HEK293 (cell line): Measurements from ENCODE around the gene ABCE1.

Source experiments
- CTCF ChIA-PET: fragments of 350-600 bp; formaldehyde crosslinking; extraction: SDS; loops from one replicate; lab custom pipeline; 2021; ENCODE audit warnings: antibody characterized with exemption; lab: Yijun Ruan, JAX
- POLR2A ChIA-PET: fragments of 300-600 bp; formaldehyde crosslinking; extraction: SDS; loops from one replicate; lab custom pipeline; 2020; ENCODE audit warnings: antibody characterized with exemption, inconsistent platforms; lab: Yijun Ruan, JAX
- H3K27ac ChIP-seq: fragments of 200-500 bp; sonication (Bioruptor generic); 2 replicates; pipeline ENCODE4 v1.5.1; 2014; ENCODE audit warnings: low read depth, low read length, control low read depth, inconsistent platforms; ENCODE audit errors: extremely low read depth
- H3K36me3 ChIP-seq, 2 experiments: fragments of 200-500 bp in 1 of 2; sonication (Bioruptor generic) in 1 of 2; 1 replicate in 1 of 2; 2 replicates in 1 of 2; pipeline ENCODE4 v1.5.1; 2014 to 2017; ENCODE audit warnings: inconsistent platforms in 2 of 2, low read length in 2 of 2; ENCODE audit not compliant: control insufficient read depth in 2 of 2, insufficient read depth in 1 of 2
- H3K4me1 ChIP-seq: fragments of 200-500 bp; sonication (Bioruptor generic); 2 replicates; pipeline ENCODE4 v1.5.1; 2014; ENCODE audit warnings: mild to moderate bottlenecking, low read length, inconsistent platforms; ENCODE audit not compliant: control insufficient read depth, insufficient read depth
- H3K4me3 ChIP-seq: 2 replicates; pipeline ENCODE4 v1.5.1; 2011; ENCODE audit warnings: low read depth, mild to moderate bottlenecking, control low read depth, low read length, moderate library complexity
- H3K9me3 ChIP-seq: fragments of 200-500 bp; sonication (Bioruptor generic); 2 replicates; pipeline ENCODE4 v1.5.1; 2014; ENCODE audit warnings: low read depth, low read length, inconsistent platforms; ENCODE audit not compliant: control insufficient read depth, insufficient read depth
- BCL11A ChIP-seq: fragments of 450-650 bp; formaldehyde crosslinking; IDR thresholded peaks from 2 replicates; pipeline ENCODE4 v1.5.1; 2016; ENCODE audit warnings: low read depth, missing biosample characterization, missing genetic modification characterization
- GLI4 ChIP-seq: fragments of 450-650 bp; formaldehyde crosslinking; IDR thresholded peaks from 2 replicates; pipeline ENCODE4 v1.5.1; 2016; ENCODE audit warnings: missing biosample characterization, missing genetic modification characterization
- IKZF3 ChIP-seq: fragments of 450-650 bp; IDR thresholded peaks from 2 replicates; pipeline ENCODE4 v1.5.0; 2018; ENCODE audit warnings: missing biosample characterization, mild to moderate bottlenecking, missing genetic modification characterization, moderate library complexity
- KLF1 ChIP-seq: fragments of 450-650 bp; formaldehyde crosslinking; IDR thresholded peaks from 2 replicates; pipeline ENCODE4 v1.5.1; 2016; ENCODE audit warnings: missing biosample characterization, missing genetic modification characterization
- PRDM2 ChIP-seq: fragments of 450-650 bp; formaldehyde crosslinking; IDR thresholded peaks from 2 replicates; pipeline ENCODE4 v1.5.1; 2016; ENCODE audit warnings: missing biosample characterization, missing genetic modification characterization, borderline replicate concordance
- TRIM28 ChIP-seq: IDR thresholded peaks from 2 replicates; pipeline ENCODE4 v1.6.1; 2011; ENCODE audit warnings: low read length, control low read depth, borderline replicate concordance
- ZBTB17 ChIP-seq: fragments of 450-650 bp; formaldehyde crosslinking; IDR thresholded peaks from 2 replicates; pipeline ENCODE4 v1.5.1; 2016; ENCODE audit warnings: missing biosample characterization, missing genetic modification characterization
- ZNF10 ChIP-seq: fragments of 450-650 bp; formaldehyde crosslinking; IDR thresholded peaks from 2 replicates; pipeline ENCODE4 v1.5.1; 2017; ENCODE audit warnings: missing biosample characterization, missing genetic modification characterization
- ZNF26 ChIP-seq: fragments of 450-650 bp; formaldehyde crosslinking; IDR thresholded peaks from 2 replicates; pipeline ENCODE4 v1.5.1; 2016; ENCODE audit warnings: missing biosample characterization, missing genetic modification characterization
- ZNF274 ChIP-seq, 2 experiments: fragments of 200-500 bp in 1 of 2; fragments of 450-650 bp in 1 of 2; sonication (Bioruptor generic) in 1 of 2; formaldehyde crosslinking in 1 of 2; IDR thresholded peaks; 2 replicates each; pipeline versions ENCODE4 v1.5.1 to v1.6.1; 2014 to 2016; ENCODE audit warnings: borderline replicate concordance in 1 of 2, inconsistent platforms in 1 of 2, low read length in 1 of 2, missing biosample characterization in 1 of 2, missing genetic modification characterization in 1 of 2
- ZNF518A ChIP-seq: fragments of 450-650 bp; formaldehyde crosslinking; conservative IDR thresholded peaks from 2 replicates; pipeline ENCODE4 v1.5.1; 2016; ENCODE audit warnings: low read depth, missing biosample characterization, missing genetic modification characterization
- ZNF549 ChIP-seq: fragments of 450-650 bp; IDR thresholded peaks from 2 replicates; pipeline ENCODE4 v1.5.1; 2018; ENCODE audit warnings: missing biosample characterization, missing genetic modification characterization, mild to moderate bottlenecking, inconsistent platforms, moderate library complexity
- ZNF626 ChIP-seq: fragments of 450-650 bp; sonication (Bioruptor Pico); formaldehyde crosslinking; IDR thresholded peaks from 2 replicates; pipeline ENCODE4 v1.5.1; 2018; ENCODE audit warnings: missing biosample characterization, missing genetic modification characterization, inconsistent platforms
- ZNF747 ChIP-seq: fragments of 450-650 bp; formaldehyde crosslinking; IDR thresholded peaks from 2 replicates; pipeline ENCODE4 v1.5.1; 2016; ENCODE audit warnings: missing biosample characterization, missing genetic modification characterization
- ZNF76 ChIP-seq: fragments of 450-650 bp; formaldehyde crosslinking; IDR thresholded peaks from 2 replicates; pipeline ENCODE4; 2016; ENCODE audit warnings: low read depth, missing biosample characterization, missing genetic modification characterization, borderline replicate concordance
- ZNF777 ChIP-seq: fragments of 450-650 bp; formaldehyde crosslinking; IDR thresholded peaks from 2 replicates; pipeline ENCODE4 v1.5.1; 2017; ENCODE audit warnings: missing biosample characterization, missing genetic modification characterization, borderline replicate concordance
- ZSCAN16 ChIP-seq: fragments of 450-650 bp; formaldehyde crosslinking; IDR thresholded peaks from 2 replicates; pipeline ENCODE4 v1.5.1; 2016; ENCODE audit warnings: missing biosample characterization, missing genetic modification characterization
- ZSCAN30 ChIP-seq: fragments of 450-650 bp; IDR thresholded peaks from 2 replicates; pipeline ENCODE4 v1.5.1; 2018; ENCODE audit warnings: missing biosample characterization, mild to moderate bottlenecking, missing genetic modification characterization, moderate library complexity
- TF ChIP-seq, protein P1 (sequence below): fragments of 450-650 bp; formaldehyde crosslinking; IDR thresholded peaks from 2 replicates; pipeline ENCODE4 v1.5.1; 2016; ENCODE audit warnings: missing biosample characterization, missing genetic modification characterization
- TF ChIP-seq, protein P2 (sequence below): fragments of 450-650 bp; formaldehyde crosslinking; IDR thresholded peaks from 2 replicates; pipeline ENCODE4 v1.5.1; 2016; ENCODE audit warnings: missing biosample characterization, missing genetic modification characterization

The ABCE1 gene

DNA sequence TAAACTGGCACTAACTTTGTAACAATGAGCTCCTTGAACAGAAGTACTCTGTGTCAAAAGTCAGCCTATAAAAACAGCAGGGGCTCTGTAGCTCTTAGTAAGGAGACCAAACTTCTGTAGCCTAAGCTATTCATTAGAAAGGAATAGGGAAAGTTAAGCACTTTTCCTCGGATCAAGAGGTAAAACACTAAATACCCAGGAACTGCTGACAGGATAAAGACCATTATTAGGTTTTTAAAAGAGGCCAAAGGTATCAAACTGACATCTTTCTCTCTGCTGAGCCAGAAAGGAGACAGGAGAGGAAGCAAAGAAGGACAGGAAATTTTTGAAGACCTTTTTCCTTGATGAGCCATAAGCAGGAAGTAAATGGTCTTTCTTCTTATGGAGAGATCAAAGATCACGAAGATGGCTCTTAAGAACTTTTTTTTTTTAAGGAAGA is 32.0 kb upstream of the ABCE1 start (continued):
- no peak for TF ChIP-seq PRDM2 (tag by site-specific recombination)
- no peak for TF ChIP-seq ZNF10 (tag by site-specific recombination)
- no peak for TF ChIP-seq ZNF626 (tag by site-specific recombination)
- TF ChIP-seq, protein P1, sequence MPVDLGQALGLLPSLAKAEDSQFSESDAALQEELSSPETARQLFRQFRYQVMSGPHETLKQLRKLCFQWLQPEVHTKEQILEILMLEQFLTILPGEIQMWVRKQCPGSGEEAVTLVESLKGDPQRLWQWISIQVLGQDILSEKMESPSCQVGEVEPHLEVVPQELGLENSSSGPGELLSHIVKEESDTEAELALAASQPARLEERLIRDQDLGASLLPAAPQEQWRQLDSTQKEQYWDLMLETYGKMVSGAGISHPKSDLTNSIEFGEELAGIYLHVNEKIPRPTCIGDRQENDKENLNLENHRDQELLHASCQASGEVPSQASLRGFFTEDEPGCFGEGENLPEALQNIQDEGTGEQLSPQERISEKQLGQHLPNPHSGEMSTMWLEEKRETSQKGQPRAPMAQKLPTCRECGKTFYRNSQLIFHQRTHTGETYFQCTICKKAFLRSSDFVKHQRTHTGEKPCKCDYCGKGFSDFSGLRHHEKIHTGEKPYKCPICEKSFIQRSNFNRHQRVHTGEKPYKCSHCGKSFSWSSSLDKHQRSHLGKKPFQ (tag by site-specific recombination) = no peak

GRCh38 chr4:145069361-145069760 is 28.8 kb upstream of the ABCE1 start:
- ChIA-PET CTCF (interaction anchor here (2.2 kb wide), 1 partner anchor 8 kb away, joined by 7 read pairs; no protein-coding TSS in a partner anchor), POLR2A (interaction anchor here (0.9 kb wide), 1 partner anchor 29 kb away, joined by 3 read pairs; the partner anchor contains the start of genes ABCE1 and ANAPC10)
- TF ChIP-seq ZNF549 = no peak
- TF ChIP-seq ZNF777 (tag by site-specific recombination) = no peak
- no peak for TF ChIP-seq KLF1 (tag by site-specific recombination)
- TF ChIP-seq, protein P2, sequence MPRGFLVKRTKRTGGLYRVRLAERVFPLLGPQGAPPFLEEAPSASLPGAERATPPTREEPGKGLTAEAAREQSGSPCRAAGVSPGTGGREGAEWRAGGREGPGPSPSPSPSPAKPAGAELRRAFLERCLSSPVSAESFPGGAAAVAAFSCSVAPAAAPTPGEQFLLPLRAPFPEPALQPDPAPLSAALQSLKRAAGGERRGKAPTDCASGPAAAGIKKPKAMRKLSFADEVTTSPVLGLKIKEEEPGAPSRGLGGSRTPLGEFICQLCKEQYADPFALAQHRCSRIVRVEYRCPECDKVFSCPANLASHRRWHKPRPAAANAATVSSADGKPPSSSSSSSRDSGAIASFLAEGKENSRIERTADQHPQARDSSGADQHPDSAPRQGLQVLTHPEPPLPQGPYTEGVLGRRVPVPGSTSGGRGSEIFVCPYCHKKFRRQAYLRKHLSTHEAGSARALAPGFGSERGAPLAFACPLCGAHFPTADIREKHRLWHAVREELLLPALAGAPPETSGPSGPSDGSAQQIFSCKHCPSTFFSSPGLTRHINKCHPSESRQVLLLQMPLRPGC (tag by site-specific recombination) = no peak
- TF ChIP-seq BCL11A (tag by site-specific recombination) = no peak
- no peak for TF ChIP-seq ZNF747 (tag by site-specific recombination)
- no peak for TF ChIP-seq ZSCAN16 (tag by site-specific recombination)
- TF ChIP-seq ZNF274 (IDR thresholded peaks at IDR 0.05; ENCODE audit: low read length) = no peak
- no peak for TF ChIP-seq ZNF274 (tag by site-specific recombination; IDR thresholded peaks at IDR 0.05; ENCODE audit: borderline replicate concordance)
- no peak for TF ChIP-seq ZSCAN30
- no peak for TF ChIP-seq GLI4 (tag by site-specific recombination)
- no peak for TF ChIP-seq ZNF26 (tag by site-specific recombination)
- no peak for TF ChIP-seq TRIM28
- TF ChIP-seq ZBTB17 (tag by site-specific recombination) = no peak
- no peak for TF ChIP-seq IKZF3 (tag by site-specific recombination)
- no peak for TF ChIP-seq ZNF76 (tag by site-specific recombination)
- no peak for TF ChIP-seq ZNF518A

More at GRCh38 chr4:145069361-145069760, 28.8 kb upstream of the ABCE1 start:
- Histone ChIP-seq H3K27ac (no peak overlapping the region), H3K4me1 (peaks cover 13% of the 10 kb centered on the region; the same call in 1 of the 2 replicates), H3K36me3 (no peaks in the 10 kb centered on the region), H3K4me3 (no peak overlapping the region), H3K9me3 (no peaks in the 10 kb centered on the region)
